OCI-LY1 (cell line): ENCODE results near the gene SAMD9.

ENCODE experiments used
- EZH2 ChIP-seq: fragments of 200-600 bp; sonication (generic), shearing (Covaris generic); IDR thresholded peaks from 2 replicates; pipeline ENCODE4 v1.8.0; 2017; ENCODE audit warnings: borderline replicate concordance, mixed run types, mild to moderate bottlenecking, antibody characterized with exemption, low read length, moderate library complexity, mixed read lengths
- TF ChIP-seq, protein P1 (sequence below): fragments of 200-600 bp; sonication (generic), shearing (Covaris generic); IDR thresholded peaks from 2 replicates; pipeline ENCODE4 v1.5.1; 2017; ENCODE audit warnings: mild to moderate bottlenecking, antibody characterized with exemption, low read length, moderate library complexity, mixed read lengths

DNA sequence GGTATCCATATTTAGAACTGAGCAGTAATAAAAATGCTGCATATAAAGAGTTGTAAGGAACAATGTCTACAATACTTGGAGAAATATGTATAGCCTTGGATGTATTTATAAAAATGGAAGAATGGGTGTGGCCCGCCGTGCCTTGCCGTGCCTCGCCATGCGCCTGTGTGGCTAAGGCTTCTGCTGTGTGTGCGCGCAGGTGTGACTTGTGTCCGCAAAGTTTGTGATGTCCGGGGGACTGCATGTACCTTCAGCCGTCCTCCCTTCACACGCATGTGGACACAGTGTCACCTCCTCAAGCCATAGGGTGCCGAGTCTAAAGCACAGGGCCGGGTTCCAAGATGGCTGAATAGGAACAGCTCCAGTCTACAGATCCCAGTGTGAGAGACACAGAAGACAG lies 9.8 kb downstream of the SAMD9 start:
- TF ChIP-seq, protein P1, sequence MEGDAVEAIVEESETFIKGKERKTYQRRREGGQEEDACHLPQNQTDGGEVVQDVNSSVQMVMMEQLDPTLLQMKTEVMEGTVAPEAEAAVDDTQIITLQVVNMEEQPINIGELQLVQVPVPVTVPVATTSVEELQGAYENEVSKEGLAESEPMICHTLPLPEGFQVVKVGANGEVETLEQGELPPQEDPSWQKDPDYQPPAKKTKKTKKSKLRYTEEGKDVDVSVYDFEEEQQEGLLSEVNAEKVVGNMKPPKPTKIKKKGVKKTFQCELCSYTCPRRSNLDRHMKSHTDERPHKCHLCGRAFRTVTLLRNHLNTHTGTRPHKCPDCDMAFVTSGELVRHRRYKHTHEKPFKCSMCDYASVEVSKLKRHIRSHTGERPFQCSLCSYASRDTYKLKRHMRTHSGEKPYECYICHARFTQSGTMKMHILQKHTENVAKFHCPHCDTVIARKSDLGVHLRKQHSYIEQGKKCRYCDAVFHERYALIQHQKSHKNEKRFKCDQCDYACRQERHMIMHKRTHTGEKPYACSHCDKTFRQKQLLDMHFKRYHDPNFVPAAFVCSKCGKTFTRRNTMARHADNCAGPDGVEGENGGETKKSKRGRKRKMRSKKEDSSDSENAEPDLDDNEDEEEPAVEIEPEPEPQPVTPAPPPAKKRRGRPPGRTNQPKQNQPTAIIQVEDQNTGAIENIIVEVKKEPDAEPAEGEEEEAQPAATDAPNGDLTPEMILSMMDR, result no peak
- TF ChIP-seq EZH2, result no peak
